ENCODE measurements around the gene ZNF629.
A peak's percentile ranks its signal among the peaks of the same experiment; 100 is the strongest.

DNA sequence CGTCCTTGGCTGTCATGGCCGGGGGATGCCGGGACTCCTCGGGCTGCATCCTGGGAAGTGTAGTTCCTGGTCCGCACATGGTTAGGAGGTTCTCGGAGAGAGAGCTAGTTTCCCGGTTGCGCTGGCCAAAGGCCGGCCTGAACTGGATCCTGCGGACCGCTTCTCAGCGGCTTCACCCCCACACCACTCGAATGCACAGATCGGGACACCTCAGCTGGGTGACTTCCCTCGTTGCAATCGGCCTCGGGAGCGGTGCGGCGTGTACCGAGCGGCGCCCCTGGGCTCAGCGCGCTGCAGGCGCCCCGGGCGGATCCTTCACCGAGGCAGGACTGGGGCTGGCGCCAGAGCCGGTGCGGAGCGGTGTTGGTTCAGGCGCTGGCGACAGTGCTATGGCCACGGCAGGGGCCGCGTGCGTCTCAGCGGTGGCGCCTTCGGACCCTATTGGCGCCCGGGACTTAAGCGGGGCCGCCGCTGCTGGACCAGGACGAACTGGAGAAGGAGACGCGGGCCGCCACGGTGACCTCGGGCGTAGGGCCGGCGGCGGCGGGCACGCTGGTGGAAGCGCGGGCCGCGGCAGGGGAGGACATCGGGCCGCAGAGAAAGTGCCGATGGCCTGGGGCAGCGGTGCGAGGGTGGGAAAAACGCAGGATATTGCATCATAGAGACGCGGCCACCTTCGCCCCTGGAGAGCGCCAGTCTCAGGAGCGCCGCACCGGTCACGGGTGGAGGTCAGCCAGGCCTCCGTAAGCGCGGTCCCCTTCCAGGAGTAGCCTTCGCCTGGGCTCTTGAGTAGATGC, 11.4 kb downstream of the ZNF629 start:
- TF ChIP-seq, protein P1, sequence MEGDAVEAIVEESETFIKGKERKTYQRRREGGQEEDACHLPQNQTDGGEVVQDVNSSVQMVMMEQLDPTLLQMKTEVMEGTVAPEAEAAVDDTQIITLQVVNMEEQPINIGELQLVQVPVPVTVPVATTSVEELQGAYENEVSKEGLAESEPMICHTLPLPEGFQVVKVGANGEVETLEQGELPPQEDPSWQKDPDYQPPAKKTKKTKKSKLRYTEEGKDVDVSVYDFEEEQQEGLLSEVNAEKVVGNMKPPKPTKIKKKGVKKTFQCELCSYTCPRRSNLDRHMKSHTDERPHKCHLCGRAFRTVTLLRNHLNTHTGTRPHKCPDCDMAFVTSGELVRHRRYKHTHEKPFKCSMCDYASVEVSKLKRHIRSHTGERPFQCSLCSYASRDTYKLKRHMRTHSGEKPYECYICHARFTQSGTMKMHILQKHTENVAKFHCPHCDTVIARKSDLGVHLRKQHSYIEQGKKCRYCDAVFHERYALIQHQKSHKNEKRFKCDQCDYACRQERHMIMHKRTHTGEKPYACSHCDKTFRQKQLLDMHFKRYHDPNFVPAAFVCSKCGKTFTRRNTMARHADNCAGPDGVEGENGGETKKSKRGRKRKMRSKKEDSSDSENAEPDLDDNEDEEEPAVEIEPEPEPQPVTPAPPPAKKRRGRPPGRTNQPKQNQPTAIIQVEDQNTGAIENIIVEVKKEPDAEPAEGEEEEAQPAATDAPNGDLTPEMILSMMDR (IDR thresholded peaks at IDR 0.05): peak in 1 of 12 donors; percentile 6
- peak in 1 of 2 donors; percentile 55 for TF ChIP-seq POLR2A (IDR thresholded peaks at IDR 0.05)
